ENCODE results near the gene PPDPF. TPM values are rescaled to one million over a fixed set of nuclear protein-coding genes. Genes with fewer than 3 reads are reported as not detected.

The PPDPF gene
- total RNA-seq, 2 experiments from 2014 or later = 34.9 to 117 TPM

GRCh38 chr20:63546256-63546955 lies 25.8 kb downstream of the PPDPF start:
- H3K9me3 ChIP-seq (ENCODE audit: low read length) = no peaks in the 10 kb centered on the region
- no peak overlapping the region for H2AFZ ChIP-seq (ENCODE audit: low read length)
- H3K36me3 ChIP-seq (ENCODE audit: insufficient read depth, low read length) = no peaks in the 10 kb centered on the region
- H3K79me2 ChIP-seq (ENCODE audit: insufficient read depth, low read depth, low read length) = no peaks in the 10 kb centered on the region
- peak overlapping the region; percentile 27 for H3K4me2 ChIP-seq (ENCODE audit: low read length)
- H3K4me3 ChIP-seq (ENCODE audit: low read depth, low read length, poor library complexity, severe bottlenecking) = no peak overlapping the region
- BruUV-seq (replicated peaks) = no TSS peak
- peaks cover 40% of the 10 kb centered on the region for H3K4me1 ChIP-seq (ENCODE audit: insufficient read depth, low read length, poor library complexity, severe bottlenecking)
- POLR2A ChIA-PET = interaction anchor here (0.6 kb wide), 1 partner anchor 37 kb away, joined by 4 read pairs; no protein-coding TSS in a partner anchor
- no peak overlapping the region for H3K27ac ChIP-seq (ENCODE audit: low read depth, low read length, poor library complexity, severe bottlenecking)
- TF ChIP-seq CTCF (conservative IDR thresholded peaks at IDR 0.05; ENCODE audit: low read length) (no peak), EZH2phosphoT487 (IDR thresholded peaks at IDR 0.05; ENCODE audit: borderline replicate concordance, low read depth, low read length) (no peak)
- intact Hi-C loops (cut with micrococcal nuclease; ENCODE audit: unreplicated experiment) = no loop called here
- H3K9me2 ChIP-seq (ENCODE audit: insufficient read depth, low read length) = no peaks in the 10 kb centered on the region
- no peak for DNase-seq (ENCODE audit: low spot score)
- CTCF ChIA-PET (ENCODE audit: unreplicated experiment) = interaction anchor here (0.6 kb wide), 1 partner anchor 317 kb away, joined by 5 read pairs; no protein-coding TSS in a partner anchor
- no peaks in the 10 kb centered on the region for H4K20me1 ChIP-seq (ENCODE audit: insufficient read depth, low read length)

- Histone ChIP-seq H3K36me3 (ENCODE audit: insufficient read depth, low read length) (no peaks in the 10 kb centered on the region), H3K9me2 (ENCODE audit: insufficient read depth, low read length) (no peaks in the 10 kb centered on the region), H3K27ac (ENCODE audit: low read depth, low read length, poor library complexity, severe bottlenecking) (no peak overlapping the region), H4K20me1 (ENCODE audit: insufficient read depth, low read length) (no peaks in the 10 kb centered on the region), H3K4me3 (ENCODE audit: low read depth, low read length, poor library complexity, severe bottlenecking) (no peak overlapping the region), H3K9me3 (ENCODE audit: low read length) (no peaks in the 10 kb centered on the region), H3K79me2 (ENCODE audit: insufficient read depth, low read depth, low read length) (no peaks in the 10 kb centered on the region), H3K4me1 (ENCODE audit: insufficient read depth, low read length, poor library complexity, severe bottlenecking) (peaks cover 44% of the 10 kb centered on the region), H3K4me2 (ENCODE audit: low read length) (no peak overlapping the region), H2AFZ (ENCODE audit: low read length) (no peak overlapping the region)
- TF ChIP-seq CTCF (conservative IDR thresholded peaks at IDR 0.05; ENCODE audit: low read length) = no peak
- TF ChIP-seq EZH2phosphoT487 (IDR thresholded peaks at IDR 0.05; ENCODE audit: borderline replicate concordance, low read depth, low read length) = no peak
- ChIA-PET CTCF (ENCODE audit: unreplicated experiment) (no interaction called here), POLR2A (no interaction called here)
- intact Hi-C loops (cut with micrococcal nuclease; ENCODE audit: unreplicated experiment) = no loop called here
- DNase-seq (ENCODE audit: low spot score) = no peak
- BruUV-seq (replicated peaks) = no TSS peak
Observed at GRCh38 chr20:63546956-63547724, 26.6 kb downstream of the PPDPF start.

All from OCI-LY7 (cell line).